RWPE1 (cell line): Measurements from ENCODE around the gene TOP1.

Source experiments
- CTCF ChIA-PET: fragments of 350-600 bp; sonication (Branson Sonifier 250); formaldehyde crosslinking; extraction: SDS; loops from one replicate; lab custom pipeline; 2021; lab: Yijun Ruan, JAX
- POLR2A ChIA-PET: fragments of 400-600 bp; formaldehyde crosslinking; extraction: SDS; loops from one replicate; lab custom pipeline; 2020; ENCODE audit warnings: antibody characterized with exemption; ENCODE audit not compliant: low non-redundant PET; lab: Yijun Ruan, JAX
- DNase-seq: peaks from one replicate; pipeline ENCODE4 v3.0.0; 2012; ENCODE audit warnings: low spot score
- H3K27ac ChIP-seq: fragments of 450-650 bp; 2 replicates; pipeline ENCODE4 v1.5.1; 2017
- CTCF ChIP-seq: fragments of 450-650 bp; conservative IDR thresholded peaks from 2 replicates; pipeline ENCODE4 v1.5.1; 2017; ENCODE audit warnings: low read depth, mild to moderate bottlenecking

The TOP1 gene

GRCh38 chr20:41165001-41165882 lies 136.6 kb downstream of the TOP1 start:
- peak overlapping the region; percentile 3; the same call in 1 of the 2 replicates for H3K27ac ChIP-seq
- DNase-seq: no peak
- TF ChIP-seq CTCF: no peak
- POLR2A ChIA-PET: no interaction called here
- CTCF ChIA-PET: interaction anchor here (1.1 kb wide), 1 partner anchor 8 kb away, joined by 4 read pairs; no protein-coding TSS in a partner anchor

- no peak for DNase-seq
- no peak for TF ChIP-seq CTCF
- ChIA-PET POLR2A (no interaction called here), CTCF (interaction anchor here (1.6 to 2.0 kb wide), 2 partner anchors 66 to 174 kb away, joined by 4 to 9 read pairs; partner anchors contain the start of gene LPIN3)
- peak overlapping the region; percentile 76 for H3K27ac ChIP-seq
Observed at GRCh38 chr20:41166201-41167117, 137.8 kb downstream of the TOP1 start.

GRCh38 chr20:41167118-41167470 lies 138.5 kb downstream of the TOP1 start:
- ChIA-PET POLR2A (no interaction called here), CTCF (interaction anchor here (0.6 to 2.0 kb wide), 3 partner anchors 66 to 224 kb away, joined by 4 to 9 read pairs (median 5); partner anchors contain the start of gene LPIN3)

GRCh38 chr20:41167481-41168253 lies 139.0 kb downstream of the TOP1 start:
- POLR2A ChIA-PET: no interaction called here
- no peak for DNase-seq
- TF ChIP-seq CTCF: no peak
- CTCF ChIA-PET: interaction anchor here (0.6 to 2.0 kb wide), 4 partner anchors 10 to 224 kb away, joined by 3 to 9 read pairs (median 4); partner anchors contain the start of gene LPIN3
- H3K27ac ChIP-seq: peak overlapping the region; percentile 76

More at GRCh38 chr20:41167118-41167470, 138.5 kb downstream of the TOP1 start:
- no peak for DNase-seq
- no peak for TF ChIP-seq CTCF
- H3K27ac ChIP-seq: peak overlapping the region; percentile 76

GRCh38 chr20:41168281-41169161 lies 139.9 kb downstream of the TOP1 start:
- no peak for TF ChIP-seq CTCF
- POLR2A ChIA-PET: no interaction called here
- no peak for DNase-seq
- H3K27ac ChIP-seq: peak overlapping the region; percentile 76
- CTCF ChIA-PET: interaction anchor here (0.6 to 2.2 kb wide), 4 partner anchors 11 to 172 kb away, joined by 3 to 7 read pairs (median 4); partner anchors contain the start of gene LPIN3
